SU-DHL-6 (cell line): ENCODE measurements around the gene CLEC16A.

Experiments
- CTCF ChIP-seq: fragments of 200-600 bp; sonication (generic); IDR thresholded peaks from one replicate; pipeline ENCODE4 v1.5.1; 2017; ENCODE audit warnings: antibody characterized with exemption, mild to moderate bottlenecking, low read length, moderate library complexity; ENCODE audit not compliant: insufficient read depth, poor library complexity, severe bottlenecking
- EZH2phosphoT487 ChIP-seq: fragments of 200-600 bp; sonication (generic), shearing (Covaris generic); conservative IDR thresholded peaks from 2 replicates; pipeline ENCODE4 v1.6.1; 2018; ENCODE audit warnings: mild to moderate bottlenecking, antibody characterized with exemption, low read length, moderate library complexity, mixed read lengths

GRCh38 chr16:11187522-11188023, 243.2 kb downstream of the CLEC16A start:
- TF ChIP-seq CTCF (no peak), EZH2phosphoT487 (no peak)
